Measurements from ENCODE around the gene BLCAP. TPM values are rescaled to one million over a fixed set of nuclear protein-coding genes. Genes with fewer than 3 reads are reported as not detected.
A peak's percentile ranks its signal among the peaks of the same experiment; 100 is the strongest.

BLCAP gene
- total RNA-seq, 3 donors from 2014 or later (not counting 1 experiment from before 2014, with no cell fraction given): 60.4 to 80.1 (median 77.9) TPM

GRCh38 chr20:37534401-37535157 is 6.9 kb upstream of the BLCAP start:
- Histone ChIP-seq H3K4me3 (ENCODE audit: low read length) (no peak overlapping the region), H3K27ac (ENCODE audit: low read length) (no peak overlapping the region), H3K4me1 (ENCODE audit: control insufficient read depth, insufficient read depth, low read length) (peaks cover 2% of the 10 kb centered on the region), H3K27me3 (ENCODE audit: control insufficient read depth, insufficient read depth, low read length) (no peaks in the 10 kb centered on the region), H3K9me3 (ENCODE audit: control insufficient read depth, insufficient read depth, low read length) (no peaks in the 10 kb centered on the region), H3K36me3 (ENCODE audit: control insufficient read depth, insufficient read depth, low read length) (no peaks in the 10 kb centered on the region)
- Mint-ChIP-seq H3K9me3 (no peaks in the 10 kb centered on the region), H3K36me3 (no peaks in the 10 kb centered on the region), H3K27me3 (ENCODE audit: low read depth in 2 of 2) (peaks cover 10 to 12% of the 10 kb centered on the region in 2 donors), H3K4me3 (no peak overlapping the region), H3K27ac (no peak overlapping the region), H3K4me1 (peaks cover 6% of the 10 kb centered on the region in 2 donors)
- peak; percentile 77 for TF ChIP-seq CTCF (IDR thresholded peaks at IDR 0.05)
- WGBS (ENCODE audit: insufficient coverage): 79% methylated on average over 6 of the region's 6 CpGs
- peak; percentile 96 to 98 (median 98) for ATAC-seq
- intact Hi-C loops (cut with micrococcal nuclease): loop anchor here (1.0 to 5.0 kb wide), 6 partner anchors 150 to 527 kb away; partner anchors contain the start of gene MANBAL
- peak in 1 of 2 donors; percentile 86 for DNase-seq

- peaks cover 9% of the 10 kb centered on the region for H3K4me1 ChIP-seq (ENCODE audit: control insufficient read depth, insufficient read depth, low read length)
- no peak overlapping the region for H3K27ac Mint-ChIP-seq
- no peaks in the 10 kb centered on the region for H3K36me3 ChIP-seq (ENCODE audit: control insufficient read depth, insufficient read depth, low read length)
- ATAC-seq (no peak), DNase-seq (no peak)
- no peaks in the 10 kb centered on the region for H3K9me3 ChIP-seq (ENCODE audit: control insufficient read depth, insufficient read depth, low read length)
- no peak for TF ChIP-seq CTCF (IDR thresholded peaks at IDR 0.05)
- H3K4me1 Mint-ChIP-seq: peaks cover 12 to 18% of the 10 kb centered on the region in 2 donors
- no peak overlapping the region for H3K4me3 Mint-ChIP-seq
- no peaks in the 10 kb centered on the region for H3K36me3 Mint-ChIP-seq
- H3K27ac ChIP-seq (ENCODE audit: low read length): no peak overlapping the region
- H3K4me3 ChIP-seq (ENCODE audit: low read length): no peak overlapping the region
- no peaks in the 10 kb centered on the region for H3K9me3 Mint-ChIP-seq
- no peaks in the 10 kb centered on the region for H3K27me3 ChIP-seq (ENCODE audit: control insufficient read depth, insufficient read depth, low read length)
- H3K27me3 Mint-ChIP-seq (ENCODE audit: low read depth in 2 of 2): peaks cover 10 to 15% of the 10 kb centered on the region in 2 donors
- intact Hi-C loops (cut with micrococcal nuclease): loop anchor here (5.0 kb wide), 2 partner anchors 246 to 526 kb away; partner anchors contain the start of gene MANBAL
- WGBS (ENCODE audit: insufficient coverage): 73% methylated on average over 2 of the region's 2 CpGs
Measured at GRCh38 chr20:37533154-37533715, 5.6 kb upstream of the BLCAP start.

- Histone ChIP-seq H3K4me1 (ENCODE audit: control insufficient read depth, insufficient read depth, low read length) (peaks cover 12% of the 10 kb centered on the region), H3K36me3 (ENCODE audit: control insufficient read depth, insufficient read depth, low read length) (no peaks in the 10 kb centered on the region), H3K4me3 (ENCODE audit: low read length) (no peak overlapping the region), H3K27ac (ENCODE audit: low read length) (no peak overlapping the region), H3K9me3 (ENCODE audit: control insufficient read depth, insufficient read depth, low read length) (no peaks in the 10 kb centered on the region), H3K27me3 (ENCODE audit: control insufficient read depth, insufficient read depth, low read length) (no peaks in the 10 kb centered on the region)
- TF ChIP-seq CTCF (IDR thresholded peaks at IDR 0.05): no peak
- H3K27me3 Mint-ChIP-seq (ENCODE audit: low read depth in 2 of 2): peaks cover 5 to 8% of the 10 kb centered on the region in 2 donors
- H3K9me3 Mint-ChIP-seq: no peaks in the 10 kb centered on the region
- H3K27ac Mint-ChIP-seq: no peak overlapping the region
- DNase-seq: no peak
- WGBS (ENCODE audit: insufficient coverage): 88% methylated on average over 3 of the region's 3 CpGs
- no peak for ATAC-seq
- intact Hi-C loops (cut with micrococcal nuclease): loop anchor here (5.0 kb wide), 2 partner anchors 245 to 525 kb away; partner anchors contain the start of gene MANBAL
- H3K4me3 Mint-ChIP-seq: no peak overlapping the region
- no peaks in the 10 kb centered on the region for H3K36me3 Mint-ChIP-seq
- H3K4me1 Mint-ChIP-seq: peaks cover 25 to 32% of the 10 kb centered on the region in 2 donors
Measured at GRCh38 chr20:37531856-37532255, 4.2 kb upstream of the BLCAP start.

All from natural killer cell (primary cell).